ENCODE data around the gene TNIK. TPM values are rescaled to one million over a fixed set of nuclear protein-coding genes. Genes with fewer than 3 reads are reported as not detected.

TNIK gene
- total and polyA plus RNA-seq, 2 donors from 2014 or later, result 3.6 to 48.9 TPM

DNA sequence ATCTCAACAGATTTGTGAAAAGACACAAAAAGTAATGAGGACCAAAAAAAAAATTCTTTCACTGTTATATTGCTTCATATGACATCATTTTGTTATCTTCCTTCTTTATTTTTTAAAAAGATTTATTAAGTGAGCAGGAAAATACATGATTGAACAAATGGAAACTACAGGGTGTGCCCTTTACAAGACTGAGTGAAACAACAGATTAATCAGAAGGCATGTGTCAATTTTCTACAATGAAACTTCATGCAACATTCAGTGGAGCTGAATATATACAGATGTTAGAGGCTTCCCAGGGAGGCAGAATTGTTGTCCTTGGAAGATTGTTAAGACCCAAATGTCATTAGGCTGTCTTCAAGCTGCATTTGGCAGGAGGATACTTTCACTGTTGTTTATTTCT, 405.3 kb downstream of the TNIK start:
- no peak for DNase-seq
- TF ChIP-seq, protein P1, sequence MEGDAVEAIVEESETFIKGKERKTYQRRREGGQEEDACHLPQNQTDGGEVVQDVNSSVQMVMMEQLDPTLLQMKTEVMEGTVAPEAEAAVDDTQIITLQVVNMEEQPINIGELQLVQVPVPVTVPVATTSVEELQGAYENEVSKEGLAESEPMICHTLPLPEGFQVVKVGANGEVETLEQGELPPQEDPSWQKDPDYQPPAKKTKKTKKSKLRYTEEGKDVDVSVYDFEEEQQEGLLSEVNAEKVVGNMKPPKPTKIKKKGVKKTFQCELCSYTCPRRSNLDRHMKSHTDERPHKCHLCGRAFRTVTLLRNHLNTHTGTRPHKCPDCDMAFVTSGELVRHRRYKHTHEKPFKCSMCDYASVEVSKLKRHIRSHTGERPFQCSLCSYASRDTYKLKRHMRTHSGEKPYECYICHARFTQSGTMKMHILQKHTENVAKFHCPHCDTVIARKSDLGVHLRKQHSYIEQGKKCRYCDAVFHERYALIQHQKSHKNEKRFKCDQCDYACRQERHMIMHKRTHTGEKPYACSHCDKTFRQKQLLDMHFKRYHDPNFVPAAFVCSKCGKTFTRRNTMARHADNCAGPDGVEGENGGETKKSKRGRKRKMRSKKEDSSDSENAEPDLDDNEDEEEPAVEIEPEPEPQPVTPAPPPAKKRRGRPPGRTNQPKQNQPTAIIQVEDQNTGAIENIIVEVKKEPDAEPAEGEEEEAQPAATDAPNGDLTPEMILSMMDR (IDR thresholded peaks at IDR 0.05; ENCODE audit: borderline replicate concordance, extremely low read depth, insufficient read depth), result no peak
- H3K27ac ChIP-seq (ENCODE audit: low read depth in 2 of 2, low read length in 2 of 2), result no peak overlapping the region
- no peaks in the 10 kb centered on the region for H3K36me3 ChIP-seq (ENCODE audit: control insufficient read depth in 2 of 3, insufficient read depth in 3 of 3, low read length in 3 of 3)
- intact Hi-C loops (cut with DNase I), result no loop called here
- no peak overlapping the region for H3K9ac ChIP-seq (ENCODE audit: low read length in 3 of 3)
- no peaks in the 10 kb centered on the region for H3K27me3 ChIP-seq (ENCODE audit: control insufficient read depth, insufficient read depth, low read length)
- no peaks in the 10 kb centered on the region for H3K9me3 ChIP-seq (ENCODE audit: control insufficient read depth in 2 of 3, insufficient read depth in 1 of 3, low read length in 3 of 3)
- H3K4me1 ChIP-seq (ENCODE audit: control insufficient read depth in 2 of 3, insufficient read depth in 2 of 3, low read depth in 1 of 3, low read length in 3 of 3), result no peaks in the 10 kb centered on the region
- no peak overlapping the region for H3K4me3 ChIP-seq (ENCODE audit: low read length in 3 of 3)
- no peak for FAIRE-seq

DNA sequence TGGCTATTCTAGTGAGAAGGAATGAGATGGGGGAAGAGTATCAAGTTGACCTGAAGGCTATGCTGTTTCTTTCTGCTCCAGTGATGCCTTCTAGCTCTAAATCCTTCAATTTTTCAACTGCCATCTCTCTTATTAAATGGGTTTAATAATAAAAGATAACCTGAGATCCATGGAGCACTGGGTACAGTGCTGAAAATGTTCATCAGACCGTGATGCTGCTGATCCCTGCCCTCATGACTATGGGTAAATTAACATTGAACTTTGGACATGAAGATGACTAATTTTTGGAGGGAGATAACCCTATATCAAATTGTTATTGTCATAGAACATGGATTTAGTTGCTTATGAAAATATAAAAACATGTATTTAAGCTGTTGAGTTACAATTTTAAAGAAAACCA, 406.0 kb downstream of the TNIK start:
- Histone ChIP-seq H3K4me3 (ENCODE audit: low read length in 3 of 3) (no peak overlapping the region), H3K27me3 (ENCODE audit: control insufficient read depth, insufficient read depth, low read length) (no peaks in the 10 kb centered on the region), H3K27ac (ENCODE audit: low read depth in 2 of 2, low read length in 2 of 2) (no peak overlapping the region), H3K4me1 (ENCODE audit: control insufficient read depth in 2 of 3, insufficient read depth in 2 of 3, low read depth in 1 of 3, low read length in 3 of 3) (no peaks in the 10 kb centered on the region), H3K9ac (ENCODE audit: low read length in 3 of 3) (no peak overlapping the region), H3K36me3 (ENCODE audit: control insufficient read depth in 2 of 3, insufficient read depth in 3 of 3, low read length in 3 of 3) (no peaks in the 10 kb centered on the region), H3K9me3 (ENCODE audit: control insufficient read depth in 2 of 3, insufficient read depth in 1 of 3, low read length in 3 of 3) (no peaks in the 10 kb centered on the region)
- DNase-seq (no peak), FAIRE-seq (no peak)
- intact Hi-C loops (cut with DNase I), result no loop called here
- TF ChIP-seq, protein P1 (IDR thresholded peaks at IDR 0.05; ENCODE audit: borderline replicate concordance, extremely low read depth, insufficient read depth), result no peak

DNA sequence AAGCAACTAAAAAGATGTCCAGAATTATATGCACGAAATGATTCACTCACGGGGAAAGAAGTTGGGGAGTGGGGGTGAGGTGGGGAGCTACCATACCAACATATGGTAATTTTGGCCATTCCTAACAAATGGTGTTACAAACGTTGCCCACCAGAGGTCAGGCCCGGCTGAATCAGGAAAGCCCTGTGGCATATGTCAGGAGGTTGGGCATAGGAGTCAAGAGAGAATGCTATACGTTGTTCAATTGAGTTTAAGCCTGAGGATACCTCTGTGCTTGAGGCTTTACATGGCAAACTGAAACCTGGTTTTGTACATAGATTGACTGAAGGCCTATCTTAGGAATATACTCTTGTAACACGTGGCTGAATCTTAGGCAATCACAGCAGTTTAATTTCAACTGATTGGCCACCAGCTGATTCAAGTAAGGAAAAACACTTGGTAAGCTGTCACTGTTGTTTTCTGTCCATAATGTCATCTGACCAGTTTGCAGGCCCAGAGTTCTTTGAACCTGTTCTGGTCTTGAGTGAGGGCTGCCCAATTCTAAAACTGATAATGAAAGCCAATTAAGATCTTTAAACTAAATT, 410.3 kb downstream of the TNIK start:
- TF ChIP-seq, protein P1 (IDR thresholded peaks at IDR 0.05; ENCODE audit: borderline replicate concordance, extremely low read depth, insufficient read depth), result peak; percentile 60
- no peak overlapping the region for H3K27ac ChIP-seq (ENCODE audit: low read depth in 2 of 2, low read length in 2 of 2)
- H3K4me1 ChIP-seq (ENCODE audit: control insufficient read depth in 2 of 3, insufficient read depth in 2 of 3, low read depth in 1 of 3, low read length in 3 of 3), result peaks cover 0 to 3% (median 0%) of the 10 kb centered on the region in 3 donors
- FAIRE-seq (no peak), DNase-seq (peak in 4 of 5 donors; percentile 49 to 65 (median 54))
- H3K4me3 ChIP-seq (ENCODE audit: low read length in 3 of 3), result no peak overlapping the region
- H3K27me3 ChIP-seq (ENCODE audit: control insufficient read depth, insufficient read depth, low read length), result no peaks in the 10 kb centered on the region
- no peaks in the 10 kb centered on the region for H3K36me3 ChIP-seq (ENCODE audit: control insufficient read depth in 2 of 3, insufficient read depth in 3 of 3, low read length in 3 of 3)
- intact Hi-C loops (cut with DNase I), result no loop called here
- no peak overlapping the region for H3K9ac ChIP-seq (ENCODE audit: low read length in 3 of 3)
- H3K9me3 ChIP-seq (ENCODE audit: control insufficient read depth in 2 of 3, insufficient read depth in 1 of 3, low read length in 3 of 3), result no peaks in the 10 kb centered on the region

DNA sequence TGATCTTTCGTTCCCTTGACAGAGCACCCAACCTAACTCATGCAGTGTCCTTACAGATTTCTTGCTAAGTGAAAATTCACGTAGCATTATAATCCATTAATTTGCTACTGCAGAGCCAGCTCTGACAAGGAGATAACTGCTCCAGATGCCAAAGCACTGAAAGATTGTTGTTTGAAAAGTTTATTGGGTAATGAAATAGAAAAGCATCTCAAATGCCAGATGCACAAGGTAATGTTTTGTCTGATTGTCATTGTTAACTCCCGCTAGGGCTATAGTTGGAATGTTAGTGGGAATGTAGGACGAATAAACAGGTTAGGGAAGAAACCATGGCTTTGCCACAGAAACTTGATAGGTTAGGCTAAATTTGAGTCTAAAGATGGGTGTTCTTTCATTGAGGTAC, 413.4 kb downstream of the TNIK start:
- intact Hi-C loops (cut with DNase I), result no loop called here

More for the DNA sequence above, 413.4 kb downstream of the TNIK start:
- no peak for DNase-seq
- Histone ChIP-seq H3K27me3 (ENCODE audit: control insufficient read depth, insufficient read depth, low read length) (no peaks in the 10 kb centered on the region), H3K36me3 (ENCODE audit: control insufficient read depth in 2 of 3, insufficient read depth in 3 of 3, low read length in 3 of 3) (no peaks in the 10 kb centered on the region), H3K4me3 (ENCODE audit: low read length in 3 of 3) (no peak overlapping the region), H3K4me1 (ENCODE audit: control insufficient read depth in 2 of 3, insufficient read depth in 2 of 3, low read depth in 1 of 3, low read length in 3 of 3) (peaks cover 0 to 6% (median 0%) of the 10 kb centered on the region in 3 donors), H3K27ac (ENCODE audit: low read depth in 2 of 2, low read length in 2 of 2) (no peak overlapping the region), H3K9ac (ENCODE audit: low read length in 3 of 3) (no peak overlapping the region), H3K9me3 (ENCODE audit: control insufficient read depth in 2 of 3, insufficient read depth in 1 of 3, low read length in 3 of 3) (no peaks in the 10 kb centered on the region)
- no peak for FAIRE-seq
- TF ChIP-seq, protein P1 (IDR thresholded peaks at IDR 0.05; ENCODE audit: borderline replicate concordance, extremely low read depth, insufficient read depth), result no peak

Data from kidney (tissue), 14 donors.